Heart left ventricle (tissue), 13 donors: Measurements from ENCODE around the gene SPRR3.

Experiments used
- POLR2A ChIP-seq, 2 donors: fragments of 450-650 bp; IDR thresholded peaks; one replicate each; pipeline ENCODE4 v1.6.1; 2017; ENCODE audit warnings: antibody characterized with exemption in 2 of 2, mild to moderate bottlenecking in 2 of 2, moderate library complexity in 2 of 2
- TF ChIP-seq, protein P1 (sequence below), 12 donors: fragments of 200-600 bp; sonication (generic) in 4 of 12; IDR thresholded peaks; one replicate each; pipeline versions ENCODE4 v1.5.0 to v1.8.0; 2018 to 2022; ENCODE audit warnings: antibody characterized with exemption in 12 of 12, mild to moderate bottlenecking in 5 of 12
- donor health status: ischemic (EF 13 %, LVEDD 7.1; RV severe dilation, severe dysfunction).
- donor health status: DM: no; HTN: yes; CAD: no.
- donor health status: DM: no; HTN: no; CAD: no.
- donor health status: ischemic (EF 25% LVEDD 6.9; RV normal size, moderate dysfunction).
- donor health status: ischemic (EF 25% LVEDD 5.7; RV mildly dilated, moderate dysfunction).
- donor health status: ischemic (EF 35%, LVEDD 5.7; RV mildly dilated, moderate dysfunction).
- donor health status: nonischemic (EF 11% LVEDD 7.7; RV severe dilation, severe dysfunction).
- donor health status: DM: yes; HTN: yes; CAD: no.
- donor health status: PGD.
- donor health status: ischemic (EF 29% LVEDD 5.4; RV normal size, mild dysfunction).
- donor health status: nonischemic (EF 23%, LVEDD 6.1; RV moderate dilation, normal function).

DNA sequence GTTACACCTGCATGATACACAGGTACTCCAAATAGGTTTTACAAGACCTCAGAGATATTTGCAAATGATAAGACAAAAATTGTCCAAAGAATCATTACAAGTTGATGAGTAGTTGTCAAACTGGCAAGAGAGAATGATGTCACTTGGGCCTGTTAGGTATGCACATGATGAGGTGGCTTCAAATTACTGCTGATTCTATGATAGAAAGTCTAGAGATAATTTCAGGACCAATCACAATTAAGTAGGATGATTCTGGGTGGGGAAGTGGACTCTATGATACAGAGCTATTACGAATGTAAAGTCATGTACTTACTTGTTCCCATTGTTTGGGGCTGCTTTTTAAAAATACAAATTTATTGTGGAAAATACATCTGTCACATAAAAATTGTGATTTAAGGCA, 24.2 kb downstream of the SPRR3 start:
- TF ChIP-seq, protein P1, sequence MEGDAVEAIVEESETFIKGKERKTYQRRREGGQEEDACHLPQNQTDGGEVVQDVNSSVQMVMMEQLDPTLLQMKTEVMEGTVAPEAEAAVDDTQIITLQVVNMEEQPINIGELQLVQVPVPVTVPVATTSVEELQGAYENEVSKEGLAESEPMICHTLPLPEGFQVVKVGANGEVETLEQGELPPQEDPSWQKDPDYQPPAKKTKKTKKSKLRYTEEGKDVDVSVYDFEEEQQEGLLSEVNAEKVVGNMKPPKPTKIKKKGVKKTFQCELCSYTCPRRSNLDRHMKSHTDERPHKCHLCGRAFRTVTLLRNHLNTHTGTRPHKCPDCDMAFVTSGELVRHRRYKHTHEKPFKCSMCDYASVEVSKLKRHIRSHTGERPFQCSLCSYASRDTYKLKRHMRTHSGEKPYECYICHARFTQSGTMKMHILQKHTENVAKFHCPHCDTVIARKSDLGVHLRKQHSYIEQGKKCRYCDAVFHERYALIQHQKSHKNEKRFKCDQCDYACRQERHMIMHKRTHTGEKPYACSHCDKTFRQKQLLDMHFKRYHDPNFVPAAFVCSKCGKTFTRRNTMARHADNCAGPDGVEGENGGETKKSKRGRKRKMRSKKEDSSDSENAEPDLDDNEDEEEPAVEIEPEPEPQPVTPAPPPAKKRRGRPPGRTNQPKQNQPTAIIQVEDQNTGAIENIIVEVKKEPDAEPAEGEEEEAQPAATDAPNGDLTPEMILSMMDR (IDR thresholded peaks at IDR 0.05) = no peak
- no peak for TF ChIP-seq POLR2A (IDR thresholded peaks at IDR 0.05)
